ENCODE data around the gene QPCTL. TPM values are rescaled to one million over a fixed set of nuclear protein-coding genes. Genes with fewer than 3 reads are reported as not detected.
A peak's percentile ranks its signal among the peaks of the same experiment; 100 is the strongest.

QPCTL gene
- total and polyA plus RNA-seq, 2 of the 13 experiments (the other 11 are each of a cell fraction or from before 2014, with no cell fraction given), result 16.0 to 19.1 TPM

DNA sequence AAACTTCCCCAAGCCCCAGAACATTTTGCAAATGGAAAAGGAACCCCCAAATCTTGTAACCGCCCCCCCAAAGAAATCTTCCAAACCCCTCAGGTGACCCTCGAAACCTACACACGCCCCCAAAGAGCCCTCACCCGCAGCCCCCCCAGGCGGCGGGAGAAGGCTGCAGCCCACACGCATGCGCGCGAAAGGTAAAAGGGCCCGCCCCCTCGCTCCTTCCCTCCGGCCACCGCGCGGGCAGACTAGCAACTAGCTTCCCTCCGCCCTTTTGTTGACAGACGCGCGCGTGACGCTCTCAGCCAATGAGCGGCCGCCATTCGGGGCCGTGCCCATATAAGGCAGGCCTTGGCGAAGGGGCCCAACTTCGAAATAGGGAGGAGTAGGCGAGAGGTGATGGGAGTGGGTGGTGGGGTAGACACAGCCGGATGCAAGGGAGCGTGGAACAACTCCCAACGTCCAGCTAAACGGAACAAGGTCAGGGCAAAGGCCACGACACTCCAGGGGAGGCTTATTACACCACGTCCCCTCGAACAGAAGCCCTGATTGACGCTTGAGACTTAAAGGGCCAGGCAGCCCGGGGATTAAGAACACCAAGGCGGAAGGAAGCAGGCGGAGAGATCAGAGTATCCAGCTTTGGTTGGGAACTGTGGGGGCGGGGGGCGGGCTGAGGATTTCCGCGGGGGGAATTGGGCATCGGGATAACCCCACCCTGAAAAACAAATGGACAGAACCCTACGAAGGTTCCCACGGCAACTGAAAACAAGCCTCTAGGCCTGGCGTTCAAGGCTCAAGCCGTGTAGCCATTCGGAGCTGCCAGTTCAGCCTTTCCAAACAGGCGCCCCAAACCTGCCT is 24.9 kb downstream of the QPCTL start (continued):
- TF ChIP-seq, protein P1, sequence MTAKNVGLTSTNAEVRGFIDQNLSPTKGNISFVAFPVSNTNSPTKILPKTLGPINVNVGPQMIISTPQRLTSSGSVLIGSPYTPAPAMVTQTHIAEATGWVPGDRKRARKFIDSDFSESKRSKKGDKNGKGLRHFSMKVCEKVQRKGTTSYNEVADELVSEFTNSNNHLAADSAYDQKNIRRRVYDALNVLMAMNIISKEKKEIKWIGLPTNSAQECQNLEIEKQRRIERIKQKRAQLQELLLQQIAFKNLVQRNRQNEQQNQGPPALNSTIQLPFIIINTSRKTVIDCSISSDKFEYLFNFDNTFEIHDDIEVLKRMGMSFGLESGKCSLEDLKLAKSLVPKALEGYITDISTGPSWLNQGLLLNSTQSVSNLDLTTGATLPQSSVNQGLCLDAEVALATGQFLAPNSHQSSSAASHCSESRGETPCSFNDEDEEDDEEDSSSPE (CRISPR knock-in tag; IDR thresholded peaks at IDR 0.05), result peak; percentile 87
- peak; percentile 79; the same call in 1 of the 2 replicates for TF ChIP-seq SP4 (CRISPR knock-in tag; IDR thresholded peaks at IDR 0.05)
- TF ChIP-seq, protein P2, sequence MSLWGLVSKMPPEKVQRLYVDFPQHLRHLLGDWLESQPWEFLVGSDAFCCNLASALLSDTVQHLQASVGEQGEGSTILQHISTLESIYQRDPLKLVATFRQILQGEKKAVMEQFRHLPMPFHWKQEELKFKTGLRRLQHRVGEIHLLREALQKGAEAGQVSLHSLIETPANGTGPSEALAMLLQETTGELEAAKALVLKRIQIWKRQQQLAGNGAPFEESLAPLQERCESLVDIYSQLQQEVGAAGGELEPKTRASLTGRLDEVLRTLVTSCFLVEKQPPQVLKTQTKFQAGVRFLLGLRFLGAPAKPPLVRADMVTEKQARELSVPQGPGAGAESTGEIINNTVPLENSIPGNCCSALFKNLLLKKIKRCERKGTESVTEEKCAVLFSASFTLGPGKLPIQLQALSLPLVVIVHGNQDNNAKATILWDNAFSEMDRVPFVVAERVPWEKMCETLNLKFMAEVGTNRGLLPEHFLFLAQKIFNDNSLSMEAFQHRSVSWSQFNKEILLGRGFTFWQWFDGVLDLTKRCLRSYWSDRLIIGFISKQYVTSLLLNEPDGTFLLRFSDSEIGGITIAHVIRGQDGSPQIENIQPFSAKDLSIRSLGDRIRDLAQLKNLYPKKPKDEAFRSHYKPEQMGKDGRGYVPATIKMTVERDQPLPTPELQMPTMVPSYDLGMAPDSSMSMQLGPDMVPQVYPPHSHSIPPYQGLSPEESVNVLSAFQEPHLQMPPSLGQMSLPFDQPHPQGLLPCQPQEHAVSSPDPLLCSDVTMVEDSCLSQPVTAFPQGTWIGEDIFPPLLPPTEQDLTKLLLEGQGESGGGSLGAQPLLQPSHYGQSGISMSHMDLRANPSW (CRISPR knock-in tag; IDR thresholded peaks at IDR 0.05; ENCODE audit: borderline replicate concordance), result no peak; the same call in 1 of the 2 replicates
- peak; percentile 94 for TF ChIP-seq MEIS1 (CRISPR knock-in tag; IDR thresholded peaks at IDR 0.05; ENCODE audit: borderline replicate concordance)
- TF ChIP-seq YY1 (IDR thresholded peaks at IDR 0.05; ENCODE audit: insufficient read depth, insufficient replicate concordance, low read depth, low read length), result peak; percentile 85
- TF ChIP-seq, protein P3, sequence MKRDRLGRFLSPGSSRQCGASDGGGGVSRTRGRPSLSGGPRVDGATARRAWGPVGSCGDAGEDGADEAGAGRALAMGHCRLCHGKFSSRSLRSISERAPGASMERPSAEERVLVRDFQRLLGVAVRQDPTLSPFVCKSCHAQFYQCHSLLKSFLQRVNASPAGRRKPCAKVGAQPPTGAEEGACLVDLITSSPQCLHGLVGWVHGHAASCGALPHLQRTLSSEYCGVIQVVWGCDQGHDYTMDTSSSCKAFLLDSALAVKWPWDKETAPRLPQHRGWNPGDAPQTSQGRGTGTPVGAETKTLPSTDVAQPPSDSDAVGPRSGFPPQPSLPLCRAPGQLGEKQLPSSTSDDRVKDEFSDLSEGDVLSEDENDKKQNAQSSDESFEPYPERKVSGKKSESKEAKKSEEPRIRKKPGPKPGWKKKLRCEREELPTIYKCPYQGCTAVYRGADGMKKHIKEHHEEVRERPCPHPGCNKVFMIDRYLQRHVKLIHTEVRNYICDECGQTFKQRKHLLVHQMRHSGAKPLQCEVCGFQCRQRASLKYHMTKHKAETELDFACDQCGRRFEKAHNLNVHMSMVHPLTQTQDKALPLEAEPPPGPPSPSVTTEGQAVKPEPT (CRISPR knock-in tag; IDR thresholded peaks at IDR 0.05; ENCODE audit: low read depth), result no peak
- TF ChIP-seq ISL2 (CRISPR knock-in tag; IDR thresholded peaks at IDR 0.05), result peak; percentile 72
- no peak for TF ChIP-seq NFATC3 (CRISPR knock-in tag; IDR thresholded peaks at IDR 0.05)
- TF ChIP-seq HNF4A (CRISPR knock-in tag; IDR thresholded peaks at IDR 0.05), result peak; percentile 78
- TF ChIP-seq, protein P4, sequence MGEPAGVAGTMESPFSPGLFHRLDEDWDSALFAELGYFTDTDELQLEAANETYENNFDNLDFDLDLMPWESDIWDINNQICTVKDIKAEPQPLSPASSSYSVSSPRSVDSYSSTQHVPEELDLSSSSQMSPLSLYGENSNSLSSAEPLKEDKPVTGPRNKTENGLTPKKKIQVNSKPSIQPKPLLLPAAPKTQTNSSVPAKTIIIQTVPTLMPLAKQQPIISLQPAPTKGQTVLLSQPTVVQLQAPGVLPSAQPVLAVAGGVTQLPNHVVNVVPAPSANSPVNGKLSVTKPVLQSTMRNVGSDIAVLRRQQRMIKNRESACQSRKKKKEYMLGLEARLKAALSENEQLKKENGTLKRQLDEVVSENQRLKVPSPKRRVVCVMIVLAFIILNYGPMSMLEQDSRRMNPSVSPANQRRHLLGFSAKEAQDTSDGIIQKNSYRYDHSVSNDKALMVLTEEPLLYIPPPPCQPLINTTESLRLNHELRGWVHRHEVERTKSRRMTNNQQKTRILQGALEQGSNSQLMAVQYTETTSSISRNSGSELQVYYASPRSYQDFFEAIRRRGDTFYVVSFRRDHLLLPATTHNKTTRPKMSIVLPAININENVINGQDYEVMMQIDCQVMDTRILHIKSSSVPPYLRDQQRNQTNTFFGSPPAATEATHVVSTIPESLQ (CRISPR knock-in tag; conservative IDR thresholded peaks at IDR 0.05), result no peak
- no peak for TF ChIP-seq MTA1 (CRISPR knock-in tag; IDR thresholded peaks at IDR 0.05; ENCODE audit: borderline replicate concordance)
- TF ChIP-seq KMT2B (CRISPR knock-in tag; IDR thresholded peaks at IDR 0.05), result 0 out of 2 replicates have a peak, but pooled peaks have one; percentile 33
- TF ChIP-seq FOXC1 (CRISPR knock-in tag; IDR thresholded peaks at IDR 0.05; ENCODE audit: borderline replicate concordance), result 0 out of 2 replicates have a peak, but pooled peaks have one; percentile 15
- TF ChIP-seq FOXO1 (CRISPR knock-in tag; IDR thresholded peaks at IDR 0.05), result peak; percentile 56; the same call in 1 of the 2 replicates
- TF ChIP-seq, protein P5, sequence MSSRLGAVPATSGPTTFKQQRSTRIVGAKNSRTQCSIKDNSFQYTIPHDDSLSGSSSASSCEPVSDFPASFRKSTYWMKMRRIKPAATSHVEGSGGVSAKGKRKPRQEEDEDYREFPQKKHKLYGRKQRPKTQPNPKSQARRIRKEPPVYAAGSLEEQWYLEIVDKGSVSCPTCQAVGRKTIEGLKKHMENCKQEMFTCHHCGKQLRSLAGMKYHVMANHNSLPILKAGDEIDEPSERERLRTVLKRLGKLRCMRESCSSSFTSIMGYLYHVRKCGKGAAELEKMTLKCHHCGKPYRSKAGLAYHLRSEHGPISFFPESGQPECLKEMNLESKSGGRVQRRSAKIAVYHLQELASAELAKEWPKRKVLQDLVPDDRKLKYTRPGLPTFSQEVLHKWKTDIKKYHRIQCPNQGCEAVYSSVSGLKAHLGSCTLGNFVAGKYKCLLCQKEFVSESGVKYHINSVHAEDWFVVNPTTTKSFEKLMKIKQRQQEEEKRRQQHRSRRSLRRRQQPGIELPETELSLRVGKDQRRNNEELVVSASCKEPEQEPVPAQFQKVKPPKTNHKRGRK (CRISPR knock-in tag; IDR thresholded peaks at IDR 0.05), result no peak
- TF ChIP-seq ZMYM2 (CRISPR knock-in tag; IDR thresholded peaks at IDR 0.05), result 0 out of 2 replicates have a peak, but pooled peaks have one; percentile 10
- no peak for TF ChIP-seq ZNF180 (CRISPR knock-in tag; IDR thresholded peaks at IDR 0.05; ENCODE audit: borderline replicate concordance, low read depth)
- TF ChIP-seq ESRRA (CRISPR knock-in tag; IDR thresholded peaks at IDR 0.05; ENCODE audit: low read depth), result peak; percentile 54
- peak; percentile 91 for TF ChIP-seq SMYD3 (CRISPR knock-in tag; IDR thresholded peaks at IDR 0.05)
